HEK293 (cell line): Measurements from ENCODE around the gene CPA5.

Experiments used
- CTCF ChIP-seq: fragments of 450-650 bp; formaldehyde crosslinking; IDR thresholded peaks from 2 replicates; pipeline ENCODE4 v1.5.1; 2016; ENCODE audit warnings: missing biosample characterization, missing genetic modification characterization
- GLIS2 ChIP-seq: fragments of 450-650 bp; formaldehyde crosslinking; IDR thresholded peaks from 2 replicates; pipeline ENCODE4 v1.5.1; 2016; ENCODE audit warnings: missing biosample characterization, missing genetic modification characterization
- ZNF416 ChIP-seq: fragments of 450-650 bp; formaldehyde crosslinking; IDR thresholded peaks from 2 replicates; pipeline ENCODE4 v1.5.1; 2016; ENCODE audit warnings: missing biosample characterization, missing genetic modification characterization
- ZSCAN16 ChIP-seq: fragments of 450-650 bp; formaldehyde crosslinking; IDR thresholded peaks from 2 replicates; pipeline ENCODE4 v1.5.1; 2016; ENCODE audit warnings: missing biosample characterization, missing genetic modification characterization
- TF ChIP-seq, protein P1 (sequence below): fragments of 450-650 bp; formaldehyde crosslinking; IDR thresholded peaks from 2 replicates; pipeline ENCODE4; 2016; ENCODE audit warnings: missing biosample characterization, missing genetic modification characterization

- TF ChIP-seq GLIS2 (tag by site-specific recombination): no peak
- no peak for TF ChIP-seq ZNF416 (tag by site-specific recombination)
- no peak for TF ChIP-seq ZSCAN16 (tag by site-specific recombination)
- TF ChIP-seq CTCF: no peak
- TF ChIP-seq, protein P1, sequence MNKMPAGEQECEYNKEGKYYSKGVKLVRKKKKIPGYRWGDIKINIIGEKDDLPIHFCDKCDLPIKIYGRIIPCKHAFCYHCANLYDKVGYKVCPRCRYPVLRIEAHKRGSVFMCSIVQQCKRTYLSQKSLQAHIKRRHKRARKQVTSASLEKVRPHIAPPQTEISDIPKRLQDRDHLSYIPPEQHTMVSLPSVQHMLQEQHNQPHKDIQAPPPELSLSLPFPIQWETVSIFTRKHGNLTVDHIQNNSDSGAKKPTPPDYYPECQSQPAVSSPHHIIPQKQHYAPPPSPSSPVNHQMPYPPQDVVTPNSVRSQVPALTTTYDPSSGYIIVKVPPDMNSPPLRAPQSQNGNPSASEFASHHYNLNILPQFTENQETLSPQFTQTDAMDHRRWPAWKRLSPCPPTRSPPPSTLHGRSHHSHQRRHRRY (tag by site-specific recombination): no peak
These were observed 21.9 kb downstream of the CPA5 start for GRCh38 chr7:130366564-130366963.
